Measurements from ENCODE around the gene NQO1.

The NQO1 gene

GRCh38 chr16:69662901-69663300 lies 63.5 kb downstream of the NQO1 start:
- no peak overlapping the region for H3K4me3 ChIP-seq (replicated peaks; ENCODE audit: insufficient read depth, low read length)
- TF ChIP-seq SPI1 (IDR thresholded peaks at IDR 0.05; ENCODE audit: borderline replicate concordance, low read depth) = no peak
- no peak for TF ChIP-seq REST (IDR thresholded peaks at IDR 0.05; ENCODE audit: insufficient replicate concordance, low read depth)
- TF ChIP-seq GABPA (IDR thresholded peaks at IDR 0.05; ENCODE audit: low read depth) = no peak
- TF ChIP-seq POLR2AphosphoS5 (IDR thresholded peaks at IDR 0.05; ENCODE audit: low read depth) = no peak
- TF ChIP-seq CTCF (IDR thresholded peaks at IDR 0.05; ENCODE audit: insufficient read depth, low read length) = no peak
- no peak for DNase-seq (ENCODE audit: low read depth in 1 of 2, low spot score in 1 of 2)
- no peaks in the 10 kb centered on the region for H3K27me3 ChIP-seq (ENCODE audit: insufficient read depth, poor library complexity, severe bottlenecking)
- no peak overlapping the region for H3K27ac ChIP-seq (replicated peaks)

- DNase-seq (ENCODE audit: low read depth in 1 of 2, low spot score in 1 of 2) = no peak
- H3K27ac ChIP-seq (replicated peaks) = no peak overlapping the region
- no peak overlapping the region for H3K4me3 ChIP-seq (replicated peaks; ENCODE audit: insufficient read depth, low read length)
- TF ChIP-seq POLR2AphosphoS5 (IDR thresholded peaks at IDR 0.05; ENCODE audit: low read depth) = no peak
- TF ChIP-seq CTCF (IDR thresholded peaks at IDR 0.05; ENCODE audit: insufficient read depth, low read length) = no peak
- TF ChIP-seq GABPA (IDR thresholded peaks at IDR 0.05; ENCODE audit: low read depth) = no peak
- no peak for TF ChIP-seq SPI1 (IDR thresholded peaks at IDR 0.05; ENCODE audit: borderline replicate concordance, low read depth)
- TF ChIP-seq REST (IDR thresholded peaks at IDR 0.05; ENCODE audit: insufficient replicate concordance, low read depth) = no peak
- no peaks in the 10 kb centered on the region for H3K27me3 ChIP-seq (ENCODE audit: insufficient read depth, poor library complexity, severe bottlenecking)
Measured at GRCh38 chr16:69660166-69660565, 66.2 kb downstream of the NQO1 start.
